Stimulated activated effector memory CD8-positive, alpha-beta T cell treated with anti-CD3 and anti-CD28 coated beads, Interleukin-12 subunit alpha, Interleukin-12 subunit beta, amount 100 ng/mL, for 72 hours (primary cell): ENCODE results near the gene CD2BP2.
"Not testable (repeated sequence)": the region's sequence is repeated elsewhere in the genome, so short reads cannot be mapped to it uniquely, and the experiment has no call there.

Experiments used
- ATAC-seq: fragments of 150-1000 bp; cut with Tn5 transposase; 2 replicates; pipeline ENCODE4 v1.10.0; 2021
- DNase-seq, 2 donors: peaks; one replicate each; pipeline ENCODE4 v3.0.0; 2021 to 2022; ENCODE audit warnings: low spot score in 2 of 2
- H3K27ac Mint-ChIP-seq: one replicate; pipeline ENCODE4 v1.8.0; 2022; ENCODE audit warnings: mild to moderate bottlenecking, mixed read lengths
- H3K36me3 Mint-ChIP-seq: one replicate; pipeline ENCODE4 v1.8.0; 2022; ENCODE audit warnings: mild to moderate bottlenecking, mixed read lengths
- H3K4me1 Mint-ChIP-seq: one replicate; pipeline ENCODE4 v1.8.0; 2022; ENCODE audit warnings: mixed read lengths
- H3K4me3 Mint-ChIP-seq: one replicate; pipeline ENCODE4 v1.8.0; 2022; ENCODE audit warnings: mild to moderate bottlenecking, mixed read lengths
- H3K9me3 Mint-ChIP-seq: one replicate; pipeline ENCODE4 v1.8.0; 2022; ENCODE audit warnings: mixed read lengths

The CD2BP2 gene

GRCh38 chr16:30355144-30355953 is at the start of gene CD2BP2:
CD2BP2 (minus strand) TSS chr16:30355308; CDS start chr16:30354681, 627 bp downstream.
- ATAC-seq = peak; percentile 71

DNA sequence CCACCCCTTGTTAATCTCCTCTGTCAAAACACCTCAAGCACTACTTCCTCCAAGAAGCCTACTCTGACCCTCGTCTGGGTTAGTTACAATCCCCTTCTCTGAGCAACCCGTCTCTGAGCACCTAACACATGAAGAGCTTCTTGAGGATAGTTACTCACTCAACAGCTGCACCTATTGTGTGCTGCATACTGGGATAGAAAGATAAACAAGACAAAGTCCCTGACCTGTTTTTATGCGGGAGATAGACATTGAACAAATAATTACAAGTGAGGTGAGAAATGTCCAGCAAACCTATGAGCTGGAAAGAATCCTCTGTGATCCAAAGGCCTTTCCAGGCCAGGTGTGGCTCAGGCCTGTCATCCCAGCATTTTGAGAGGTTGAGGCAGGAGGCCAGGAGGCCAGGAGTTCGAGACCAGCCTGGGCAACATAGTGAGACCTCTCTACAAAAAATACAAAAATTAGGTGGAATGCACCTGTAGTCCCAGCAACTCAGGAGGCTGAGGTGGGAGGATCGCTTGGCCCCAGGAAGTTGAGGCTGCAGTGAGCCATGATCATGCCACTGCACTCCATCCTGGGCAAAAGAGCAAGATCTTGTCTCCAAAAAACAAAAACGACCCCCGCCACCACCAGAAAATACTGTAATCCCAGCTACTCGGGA is 46.8 kb upstream of the CD2BP2 start:
- Mint-ChIP-seq H3K27ac (no peak overlapping the region), H3K9me3 (no peaks in the 10 kb centered on the region), H3K4me3 (peak overlapping the region; percentile 84), H3K4me1 (peaks cover 40% of the 10 kb centered on the region), H3K36me3 (peaks cover 27% of the 10 kb centered on the region)
- ATAC-seq = no peak
- no peak for DNase-seq

More at GRCh38 chr16:30355144-30355953, at the start of gene CD2BP2:
- DNase-seq = peak; percentile 78 to 93
- Mint-ChIP-seq H3K27ac (peak within 1 kb of the TSS; percentile 97), H3K36me3 (peaks cover 84% of the 10 kb centered on the region), H3K9me3 (no peaks in the 10 kb centered on the region), H3K4me3 (peak within 1 kb of the TSS; percentile 93), H3K4me1 (peaks cover 75% of the 10 kb centered on the region)

GRCh38 chr16:30399435-30400186 is 44.5 kb upstream of the CD2BP2 start:
- Mint-ChIP-seq H3K4me1 (peaks cover 55% of the 10 kb centered on the region), H3K36me3 (peaks cover 35% of the 10 kb centered on the region), H3K27ac (peak overlapping the region; percentile 91), H3K4me3 (peak overlapping the region; percentile 84), H3K9me3 (no peaks in the 10 kb centered on the region)
- DNase-seq (no peak), ATAC-seq (no peak)

GRCh38 chr16:30398661-30399434 is 43.7 kb upstream of the CD2BP2 start:
- DNase-seq = no peak
- Mint-ChIP-seq H3K9me3 (no peaks in the 10 kb centered on the region), H3K27ac (no peak overlapping the region), H3K4me1 (peaks cover 59% of the 10 kb centered on the region), H3K4me3 (peak overlapping the region; percentile 84), H3K36me3 (peaks cover 35% of the 10 kb centered on the region)
- ATAC-seq = no peak

DNA sequence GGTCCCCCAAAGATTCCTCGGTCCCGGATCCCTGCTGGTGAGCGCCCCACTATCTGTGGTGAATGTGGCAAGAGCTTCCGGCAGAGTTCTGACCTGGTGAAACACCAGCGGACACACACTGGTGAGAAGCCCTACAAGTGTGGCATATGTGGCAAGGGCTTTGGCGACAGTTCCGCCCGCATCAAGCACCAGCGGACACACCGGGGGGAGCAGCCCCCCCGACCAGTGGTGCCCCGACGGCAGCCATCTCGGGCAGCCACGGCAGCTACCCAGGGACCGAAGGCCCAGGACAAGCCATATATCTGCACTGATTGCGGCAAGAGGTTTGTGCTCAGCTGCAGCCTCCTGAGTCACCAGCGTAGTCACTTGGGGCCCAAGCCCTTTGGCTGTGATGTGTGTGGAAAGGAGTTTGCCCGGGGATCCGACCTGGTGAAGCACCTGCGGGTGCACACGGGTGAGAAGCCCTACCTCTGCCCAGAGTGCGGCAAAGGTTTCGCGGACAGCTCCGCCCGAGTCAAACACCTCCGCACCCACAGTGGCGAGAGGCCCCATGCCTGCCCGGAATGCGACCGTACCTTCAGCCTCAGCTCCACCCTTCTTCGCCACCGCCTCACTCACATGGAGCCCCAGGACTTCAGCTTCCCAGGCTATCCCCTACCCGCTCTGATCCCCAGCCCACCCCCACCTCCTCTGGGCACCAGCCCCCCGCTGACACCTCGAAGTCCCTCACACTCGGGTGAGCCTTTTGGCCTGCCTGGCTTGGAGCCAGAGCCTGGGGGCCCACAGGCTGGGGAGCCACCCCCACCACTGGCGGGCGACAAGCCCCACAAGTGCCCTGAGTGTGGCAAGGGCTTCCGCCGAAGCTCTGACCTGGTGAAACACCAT is 42.9 kb upstream of the CD2BP2 start:
- DNase-seq = peak in 1 of 2 donors; percentile 63
- peak overlapping the region; percentile 84 for H3K4me3 Mint-ChIP-seq
- no peak overlapping the region for H3K27ac Mint-ChIP-seq
- no peaks in the 10 kb centered on the region for H3K9me3 Mint-ChIP-seq
- peaks cover 35% of the 10 kb centered on the region for H3K36me3 Mint-ChIP-seq
- peak; percentile 9 for ATAC-seq
- peaks cover 59% of the 10 kb centered on the region for H3K4me1 Mint-ChIP-seq

GRCh38 chr16:30397056-30397455 is 41.9 kb upstream of the CD2BP2 start:
- ATAC-seq = no peak
- Mint-ChIP-seq H3K9me3 (no peaks in the 10 kb centered on the region), H3K36me3 (peaks cover 35% of the 10 kb centered on the region), H3K27ac (peak overlapping the region; percentile 78), H3K4me1 (peaks cover 59% of the 10 kb centered on the region), H3K4me3 (peak overlapping the region; percentile 83)
- DNase-seq = no peak

- Mint-ChIP-seq H3K4me3 (peak overlapping the region; percentile 83), H3K27ac (peak overlapping the region; percentile 78)
- DNase-seq = not testable (repeated sequence)
These were observed 41.5 kb upstream of the CD2BP2 start for GRCh38 chr16:30396627-30397026.

GRCh38 chr16:30395992-30396585 is 41.0 kb upstream of the CD2BP2 start:
- Mint-ChIP-seq H3K36me3 (peaks cover 35% of the 10 kb centered on the region), H3K4me3 (peak overlapping the region; percentile 83), H3K4me1 (peaks cover 51% of the 10 kb centered on the region), H3K9me3 (no peaks in the 10 kb centered on the region), H3K27ac (peak overlapping the region; percentile 78)
- ATAC-seq (no peak), DNase-seq (no peak)

More at GRCh38 chr16:30396627-30397026, 41.5 kb upstream of the CD2BP2 start:
- Mint-ChIP-seq H3K36me3 (peaks cover 35% of the 10 kb centered on the region), H3K4me1 (peaks cover 56% of the 10 kb centered on the region)
- ATAC-seq, H3K9me3 Mint-ChIP-seq: not testable (repeated sequence)

- peak; percentile 75 for ATAC-seq
- peak within 1 kb of the TSS; percentile 83 for H3K4me3 Mint-ChIP-seq
- H3K27ac Mint-ChIP-seq = peak within 1 kb of the TSS; percentile 93
- peak; percentile 53 to 82 for DNase-seq
- no peaks in the 10 kb centered on the region for H3K9me3 Mint-ChIP-seq
- peaks cover 35% of the 10 kb centered on the region for H3K36me3 Mint-ChIP-seq
- peaks cover 45% of the 10 kb centered on the region for H3K4me1 Mint-ChIP-seq
These were observed 40.3 kb upstream of the CD2BP2 start, which contains the start of gene ZNF48 for GRCh38 chr16:30395155-30395991. ZNF48 (plus strand) TSS chr16:30395420; CDS start chr16:30395795, 375 bp downstream.

GRCh38 chr16:30394592-30395154 is 39.6 kb upstream of the CD2BP2 start:
- ATAC-seq (no peak), DNase-seq (no peak)
- Mint-ChIP-seq H3K4me3 (peak overlapping the region; percentile 83), H3K9me3 (no peaks in the 10 kb centered on the region), H3K27ac (peak overlapping the region; percentile 93), H3K4me1 (peaks cover 39% of the 10 kb centered on the region), H3K36me3 (peaks cover 28% of the 10 kb centered on the region)

DNA sequence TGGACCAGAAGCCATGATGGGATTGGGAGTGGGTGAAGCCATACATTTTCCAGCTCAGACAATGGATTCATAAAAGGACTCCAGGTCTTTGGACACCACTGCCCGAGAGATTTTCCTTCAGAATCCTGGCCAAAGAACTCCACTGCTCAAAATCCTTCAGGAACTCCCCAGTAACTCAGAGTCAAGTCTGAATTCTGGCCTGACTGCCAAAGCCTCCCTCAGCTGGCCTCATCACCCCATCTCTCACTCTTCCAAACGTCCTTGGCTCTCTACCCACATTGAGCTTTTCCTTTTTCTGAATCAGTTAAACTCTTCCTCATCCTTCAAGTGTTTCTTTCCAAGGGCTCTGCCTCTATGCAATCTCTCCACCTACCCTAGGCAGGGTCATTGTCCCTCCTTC is 28.4 kb upstream of the CD2BP2 start:
- peaks cover 52% of the 10 kb centered on the region for H3K4me1 Mint-ChIP-seq
- no peaks in the 10 kb centered on the region for H3K9me3 Mint-ChIP-seq
- peak overlapping the region; percentile 97 for H3K4me3 Mint-ChIP-seq
- peaks cover 19% of the 10 kb centered on the region for H3K36me3 Mint-ChIP-seq
- DNase-seq (no peak), ATAC-seq (no peak)
- peak overlapping the region; percentile 96 for H3K27ac Mint-ChIP-seq

- DNase-seq (peak; percentile 58 to 88), ATAC-seq (peak; percentile 65)
- no peaks in the 10 kb centered on the region for H3K9me3 Mint-ChIP-seq
- H3K4me3 Mint-ChIP-seq = peak within 1 kb of the TSS; percentile 97
- H3K27ac Mint-ChIP-seq = peak within 1 kb of the TSS; percentile 96
- peaks cover 32% of the 10 kb centered on the region for H3K36me3 Mint-ChIP-seq
- peaks cover 64% of the 10 kb centered on the region for H3K4me1 Mint-ChIP-seq
These were observed 27.2 kb upstream of the CD2BP2 start, which contains the start of gene SEPTIN1 for GRCh38 chr16:30382111-30382881. SEPTIN1 (minus strand) TSS chr16:30382561; CDS start chr16:30382542, 19 bp downstream.
